Measurements from ENCODE around the gene ELK1. TPM values are rescaled to one million over a fixed set of nuclear protein-coding genes. Genes with fewer than 3 reads are reported as not detected.
A peak's percentile ranks its signal among the peaks of the same experiment; 100 is the strongest.

Gene ELK1
- total and polyA plus RNA-seq, 2 of the 4 experiments (the other 2 are of a cell fraction): 10.0 to 24.3 TPM

DNA sequence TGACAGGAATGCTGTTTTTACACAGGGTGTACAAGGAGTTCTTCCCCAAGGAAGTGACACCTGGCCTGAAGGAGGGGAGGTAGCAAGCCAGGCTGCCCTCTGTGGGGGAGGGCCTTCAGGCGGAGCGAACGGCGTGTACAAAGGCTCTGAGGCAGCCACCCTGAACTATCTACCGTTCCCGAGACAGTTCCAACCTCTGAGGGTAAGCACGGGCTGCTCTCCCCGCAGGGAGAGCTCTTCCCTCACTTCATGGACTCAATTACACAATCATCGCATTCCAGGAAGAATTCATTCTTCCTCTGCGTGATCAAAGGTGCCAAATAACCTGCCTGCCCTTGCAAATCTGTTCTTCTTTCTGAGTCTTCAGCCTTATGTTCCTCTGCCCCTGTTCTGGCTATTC lies 4.8 kb downstream of the ELK1 start:
- Histone ChIP-seq H3K9ac (ENCODE audit: low read depth, low read length) (no peak overlapping the region), H2BK120ac (ENCODE audit: low read depth, low read length) (no peak overlapping the region), H4K8ac (ENCODE audit: low read depth in 2 of 2, low read length in 2 of 2) (no peak overlapping the region), H3K4me2 (ENCODE audit: low read depth, low read length) (no peak overlapping the region), H3K18ac (ENCODE audit: low read depth, low read length) (no peak overlapping the region), H3K9me1 (ENCODE audit: insufficient read depth, low read length) (no peaks in the 10 kb centered on the region), H2BK5ac (ENCODE audit: low read depth, low read length, poor library complexity, severe bottlenecking) (no peak overlapping the region), H3K4ac (ENCODE audit: low read depth, low read length) (no peak overlapping the region), H3K9me3 (ENCODE audit: control insufficient read depth, insufficient read depth, low read length) (no peaks in the 10 kb centered on the region), H2AFZ (replicated peaks; ENCODE audit: low read length, poor library complexity) (no peak overlapping the region), H2BK20ac (ENCODE audit: low read depth, low read length) (no peak overlapping the region), H2AK9ac (replicated peaks; ENCODE audit: low read depth, low read length, poor library complexity) (no peak overlapping the region), H3K36me3 (ENCODE audit: control insufficient read depth, insufficient read depth, low read length) (peaks cover 9% of the 10 kb centered on the region), H3K4me1 (ENCODE audit: control insufficient read depth, insufficient read depth, low read length) (peaks cover 5% of the 10 kb centered on the region), H3K56ac (ENCODE audit: extremely low read depth, insufficient read depth, low read length) (no peak overlapping the region), H3K27ac (ENCODE audit: insufficient read depth, low read length) (no peak overlapping the region), H4K91ac (ENCODE audit: insufficient read depth, low read depth, low read length) (no peak overlapping the region), H3K23ac (ENCODE audit: low read depth, low read length) (no peak overlapping the region), H3K4me3 (ENCODE audit: insufficient read depth, low read depth, low read length) (no peak overlapping the region), H3K14ac (replicated peaks; ENCODE audit: low read depth, low read length) (no peak overlapping the region), H4K5ac (ENCODE audit: low read depth, low read length) (no peak overlapping the region), H2BK15ac (ENCODE audit: low read depth, low read length) (no peak overlapping the region), H3K79me1 (ENCODE audit: low read depth in 1 of 2, low read length in 2 of 2) (peaks cover 3 to 42% of the 10 kb centered on the region in 2 experiments; a peak in 3 of 4 replicates), H4K20me1 (ENCODE audit: insufficient read depth, low read length) (peaks cover 25% of the 10 kb centered on the region), H3K27me3 (ENCODE audit: control insufficient read depth, insufficient read depth, low read length) (no peaks in the 10 kb centered on the region), H2AK5ac (ENCODE audit: low read depth, low read length) (no peak overlapping the region)
- POLR2A ChIA-PET (ENCODE audit: unreplicated experiment): interaction anchor here (0.5 kb wide), 1 partner anchor 21 kb away, joined by 13 read pairs; no protein-coding TSS in a partner anchor
- 0 out of 2 replicates have a peak, but pooled peaks have one; percentile 18 for TF ChIP-seq CEBPB (IDR thresholded peaks at IDR 0.05; ENCODE audit: low read depth, low read length)
- no peak for TF ChIP-seq SMC3 (IDR thresholded peaks at IDR 0.05; ENCODE audit: low read depth, low read length)
- TF ChIP-seq MAFK (IDR thresholded peaks at IDR 0.05; ENCODE audit: low read depth, low read length): no peak
- TF ChIP-seq, protein P1, sequence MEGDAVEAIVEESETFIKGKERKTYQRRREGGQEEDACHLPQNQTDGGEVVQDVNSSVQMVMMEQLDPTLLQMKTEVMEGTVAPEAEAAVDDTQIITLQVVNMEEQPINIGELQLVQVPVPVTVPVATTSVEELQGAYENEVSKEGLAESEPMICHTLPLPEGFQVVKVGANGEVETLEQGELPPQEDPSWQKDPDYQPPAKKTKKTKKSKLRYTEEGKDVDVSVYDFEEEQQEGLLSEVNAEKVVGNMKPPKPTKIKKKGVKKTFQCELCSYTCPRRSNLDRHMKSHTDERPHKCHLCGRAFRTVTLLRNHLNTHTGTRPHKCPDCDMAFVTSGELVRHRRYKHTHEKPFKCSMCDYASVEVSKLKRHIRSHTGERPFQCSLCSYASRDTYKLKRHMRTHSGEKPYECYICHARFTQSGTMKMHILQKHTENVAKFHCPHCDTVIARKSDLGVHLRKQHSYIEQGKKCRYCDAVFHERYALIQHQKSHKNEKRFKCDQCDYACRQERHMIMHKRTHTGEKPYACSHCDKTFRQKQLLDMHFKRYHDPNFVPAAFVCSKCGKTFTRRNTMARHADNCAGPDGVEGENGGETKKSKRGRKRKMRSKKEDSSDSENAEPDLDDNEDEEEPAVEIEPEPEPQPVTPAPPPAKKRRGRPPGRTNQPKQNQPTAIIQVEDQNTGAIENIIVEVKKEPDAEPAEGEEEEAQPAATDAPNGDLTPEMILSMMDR (conservative IDR thresholded peaks at IDR 0.05; ENCODE audit: low read depth, low read length): no peak
- no peak for TF ChIP-seq CHD1 (IDR thresholded peaks at IDR 0.05; ENCODE audit: low read depth, low read length)
- no peak for TF ChIP-seq BHLHE40 (IDR thresholded peaks at IDR 0.05; ENCODE audit: low read depth, low read length)
- no peak for TF ChIP-seq ELK1 (IDR thresholded peaks at IDR 0.05; ENCODE audit: borderline replicate concordance, low read depth, low read length)
- CTCF ChIA-PET: interaction anchor here (0.7 kb wide), 1 partner anchor 115 kb away, joined by 3 read pairs; no protein-coding TSS in a partner anchor
- in situ Hi-C loops (cut with MboI; ENCODE audit: low sequenced_read_pairs): loop anchor here (5.0 to 25.0 kb wide), 2 partner anchors 83 to 433 kb away; partner anchors contain the start of genes ARAF and CDK16
- intact Hi-C loops (cut with micrococcal nuclease): no loop called here
- DNase-seq: no peak
- BruUV-seq (replicated peaks): no TSS peak
- ATAC-seq (ENCODE audit: low read depth): no peak
- dilution Hi-C loops (cut with HindIII; ENCODE audit: low sequenced_read_pairs, unreplicated experiment): no loop called here
- 88% methylated on average over 5 of the region's 10 CpGs; no CpG with 5 or more reads in 1 of the 2 experiments for WGBS, 2 experiments (ENCODE audit: extremely low coverage in 2 of 2, insufficient read length in 1 of 2)

Data from IMR-90 (cell line).